ENCODE data around the gene PTPN11. TPM values are rescaled to one million over a fixed set of nuclear protein-coding genes. Genes with fewer than 3 reads are reported as not detected.

The PTPN11 gene
- total RNA-seq: 108 and 158 TPM in 2 replicates

DNA sequence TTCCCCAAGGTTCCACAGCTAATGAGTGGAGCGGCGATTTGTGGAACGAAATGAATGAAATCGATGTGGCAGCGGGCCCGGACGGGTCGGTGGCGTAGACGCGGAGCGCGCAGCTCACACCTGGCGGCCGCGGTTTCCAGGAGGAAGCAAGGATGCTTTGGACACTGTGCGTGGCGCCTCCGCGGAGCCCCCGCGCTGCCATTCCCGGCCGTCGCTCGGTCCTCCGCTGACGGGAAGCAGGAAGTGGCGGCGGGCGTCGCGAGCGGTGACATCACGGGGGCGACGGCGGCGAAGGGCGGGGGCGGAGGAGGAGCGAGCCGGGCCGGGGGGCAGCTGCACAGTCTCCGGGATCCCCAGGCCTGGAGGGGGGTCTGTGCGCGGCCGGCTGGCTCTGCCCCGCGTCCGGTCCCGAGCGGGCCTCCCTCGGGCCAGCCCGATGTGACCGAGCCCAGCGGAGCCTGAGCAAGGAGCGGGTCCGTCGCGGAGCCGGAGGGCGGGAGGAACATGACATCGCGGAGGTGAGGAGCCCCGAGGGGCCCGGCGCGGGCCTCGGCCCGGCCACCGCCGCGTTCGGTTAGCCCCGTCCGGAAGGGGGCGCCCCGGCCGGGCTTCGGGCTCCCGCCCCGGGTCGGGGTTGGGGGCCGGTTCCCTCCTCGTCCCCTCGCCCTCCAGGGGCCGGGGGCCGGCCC is at the start of gene PTPN11:
Gene PTPN11 (plus strand): TSS at position 340 of the 689 bp plus-strand sequence. CDS start 165 bp downstream, at position 505.
- TF ChIP-seq, protein P1, sequence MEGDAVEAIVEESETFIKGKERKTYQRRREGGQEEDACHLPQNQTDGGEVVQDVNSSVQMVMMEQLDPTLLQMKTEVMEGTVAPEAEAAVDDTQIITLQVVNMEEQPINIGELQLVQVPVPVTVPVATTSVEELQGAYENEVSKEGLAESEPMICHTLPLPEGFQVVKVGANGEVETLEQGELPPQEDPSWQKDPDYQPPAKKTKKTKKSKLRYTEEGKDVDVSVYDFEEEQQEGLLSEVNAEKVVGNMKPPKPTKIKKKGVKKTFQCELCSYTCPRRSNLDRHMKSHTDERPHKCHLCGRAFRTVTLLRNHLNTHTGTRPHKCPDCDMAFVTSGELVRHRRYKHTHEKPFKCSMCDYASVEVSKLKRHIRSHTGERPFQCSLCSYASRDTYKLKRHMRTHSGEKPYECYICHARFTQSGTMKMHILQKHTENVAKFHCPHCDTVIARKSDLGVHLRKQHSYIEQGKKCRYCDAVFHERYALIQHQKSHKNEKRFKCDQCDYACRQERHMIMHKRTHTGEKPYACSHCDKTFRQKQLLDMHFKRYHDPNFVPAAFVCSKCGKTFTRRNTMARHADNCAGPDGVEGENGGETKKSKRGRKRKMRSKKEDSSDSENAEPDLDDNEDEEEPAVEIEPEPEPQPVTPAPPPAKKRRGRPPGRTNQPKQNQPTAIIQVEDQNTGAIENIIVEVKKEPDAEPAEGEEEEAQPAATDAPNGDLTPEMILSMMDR (IDR thresholded peaks at IDR 0.05; ENCODE audit: insufficient read depth, low read depth, low read length): peak; percentile 46
- DNase-seq (ENCODE audit: low read depth): peak; percentile 86
- peak within 1 kb of the TSS; percentile 95 for H3K4me3 ChIP-seq (ENCODE audit: low read depth, low read length)

DNA sequence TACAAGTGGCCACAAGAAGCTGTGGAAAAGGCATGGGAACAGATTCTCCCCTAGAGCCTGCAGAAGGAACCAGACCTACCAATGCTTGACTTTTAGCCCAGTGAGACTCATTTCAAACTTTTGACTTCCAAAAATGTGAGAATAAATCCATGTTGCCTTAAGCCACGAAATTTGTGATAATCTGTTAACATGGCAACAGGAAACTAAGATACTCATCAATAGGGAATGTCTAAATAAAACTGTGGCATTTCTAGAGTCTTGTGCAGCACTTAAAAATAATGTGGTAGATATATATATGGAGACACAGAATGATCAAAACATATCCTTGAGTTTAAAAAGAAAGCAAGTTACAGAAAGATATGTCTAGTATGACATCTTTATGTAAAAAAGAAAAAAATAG is 48.5 kb upstream of the PTPN11 start:
- no peak overlapping the region for H3K4me3 ChIP-seq (ENCODE audit: low read depth, low read length)
- TF ChIP-seq, protein P1 (IDR thresholded peaks at IDR 0.05; ENCODE audit: insufficient read depth, low read depth, low read length): no peak
- no peak for DNase-seq (ENCODE audit: low read depth)

DNA sequence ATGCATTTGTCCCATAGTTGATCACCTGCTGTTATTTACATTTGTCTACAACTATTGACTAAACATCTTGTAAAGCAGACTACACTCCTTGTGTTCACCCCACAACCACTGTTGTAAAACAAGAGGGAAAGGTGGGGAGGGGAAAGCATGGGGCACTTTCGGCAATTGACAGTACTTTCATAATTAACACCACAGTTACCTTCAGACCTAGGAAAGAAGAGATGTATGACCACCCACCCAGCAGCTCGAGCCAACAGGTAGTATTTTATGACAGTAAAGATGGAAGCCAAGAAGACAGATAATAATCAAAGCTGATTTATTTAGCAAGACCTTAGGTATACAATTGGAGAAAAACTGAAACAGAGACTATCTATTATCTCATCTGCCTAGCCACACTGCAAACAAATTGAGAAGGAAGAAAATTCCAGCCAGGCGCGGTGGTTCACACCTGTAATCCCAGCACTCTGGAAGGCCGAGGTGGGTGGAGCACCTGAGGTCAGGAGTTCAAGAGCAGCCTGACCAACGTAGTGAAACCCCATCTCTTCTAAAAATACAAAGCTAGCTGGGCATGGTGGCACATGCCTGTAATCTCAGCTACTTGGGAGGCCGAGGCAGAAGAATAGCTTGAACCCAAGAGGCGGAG is 47.8 kb upstream of the PTPN11 start:
- TF ChIP-seq, protein P1 (IDR thresholded peaks at IDR 0.05; ENCODE audit: insufficient read depth, low read depth, low read length): no peak
- no peak overlapping the region for H3K4me3 ChIP-seq (ENCODE audit: low read depth, low read length)
- no peak for DNase-seq (ENCODE audit: low read depth)

DNA sequence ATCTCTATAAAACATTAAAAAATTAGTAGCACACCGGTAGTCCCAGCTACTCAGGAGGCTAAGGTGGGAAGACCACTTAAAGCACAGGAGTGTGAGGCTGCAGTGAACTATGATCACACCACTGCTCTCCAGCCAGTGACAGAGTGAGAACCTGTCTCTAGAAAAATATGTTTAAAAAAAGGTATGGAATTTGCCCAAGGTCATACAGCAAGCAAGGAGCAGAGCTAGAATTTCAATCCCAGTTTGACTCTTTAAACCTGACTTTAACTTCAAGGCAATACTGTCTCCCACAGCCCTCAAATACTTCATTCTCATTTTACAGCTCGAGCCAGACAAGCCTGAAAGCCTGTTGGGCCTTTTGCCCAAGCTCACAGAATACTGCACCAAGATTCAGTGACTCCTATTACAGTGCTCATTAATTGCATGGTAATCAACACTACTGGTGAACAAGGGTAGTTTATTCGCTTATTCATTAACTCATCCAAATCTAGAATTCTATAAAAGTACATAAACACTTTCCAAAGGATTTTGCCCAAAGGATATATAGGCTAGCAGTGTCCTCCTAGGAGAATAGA is 44.5 kb upstream of the PTPN11 start:
- no peak for DNase-seq (ENCODE audit: low read depth)
- H3K4me3 ChIP-seq (ENCODE audit: low read depth, low read length): no peak overlapping the region
- TF ChIP-seq, protein P1 (IDR thresholded peaks at IDR 0.05; ENCODE audit: insufficient read depth, low read depth, low read length): no peak

DNA sequence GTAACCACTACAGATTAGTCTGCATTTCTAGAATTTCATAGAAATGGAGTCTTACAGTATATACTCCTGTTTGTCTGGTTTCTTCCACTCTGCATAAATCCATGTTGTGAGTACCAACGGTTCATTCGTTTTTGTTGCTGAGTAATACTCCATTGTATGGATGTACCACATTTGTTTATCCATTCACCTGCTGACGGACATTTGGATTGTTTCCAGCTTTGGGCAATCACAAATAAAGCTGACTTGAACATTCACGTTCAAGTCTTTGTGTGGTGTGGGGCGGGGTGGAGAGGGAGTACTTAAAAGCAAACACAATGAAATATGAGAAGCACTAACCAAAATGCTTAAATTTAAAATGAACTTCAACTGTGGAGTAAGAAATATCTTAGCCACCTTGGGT is 43.6 kb upstream of the PTPN11 start:
- TF ChIP-seq, protein P1 (IDR thresholded peaks at IDR 0.05; ENCODE audit: insufficient read depth, low read depth, low read length): no peak
- no peak overlapping the region for H3K4me3 ChIP-seq (ENCODE audit: low read depth, low read length)
- DNase-seq (ENCODE audit: low read depth): no peak

DNA sequence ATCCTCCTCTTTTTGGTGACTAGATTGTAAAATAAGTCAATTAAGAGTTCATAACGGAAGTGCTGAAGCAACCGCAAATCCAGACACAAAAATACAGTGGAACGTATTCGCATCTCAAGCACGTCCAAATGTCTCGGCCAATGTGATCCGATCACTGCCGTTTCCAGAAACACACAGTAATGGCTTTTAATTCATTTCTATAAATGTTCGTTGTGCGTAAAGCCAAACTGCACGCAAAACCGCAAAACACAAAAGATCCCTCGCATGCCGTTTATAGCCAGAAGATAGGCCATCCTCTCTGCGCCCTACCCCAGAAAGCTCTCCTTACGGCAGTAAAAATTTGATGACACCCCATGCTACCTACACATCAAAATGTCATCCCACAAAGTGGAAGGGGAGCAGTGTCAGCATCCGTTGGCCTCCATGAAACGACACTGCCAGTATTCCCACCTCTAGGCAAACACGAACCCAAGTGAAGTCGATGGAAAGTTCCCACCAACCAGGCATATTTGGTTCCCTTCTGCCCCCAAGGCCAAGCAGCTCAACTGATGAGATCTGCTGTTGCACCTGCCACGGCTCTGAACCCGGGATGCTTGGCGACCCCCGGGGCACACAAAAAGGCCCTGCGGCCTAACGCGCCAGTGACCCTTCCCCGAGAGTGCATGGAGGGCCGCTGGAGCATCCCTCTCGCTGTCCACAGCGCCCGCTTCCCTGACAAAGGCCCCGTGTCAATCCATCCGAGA is 37.9 kb upstream of the PTPN11 start:
- TF ChIP-seq, protein P1 (IDR thresholded peaks at IDR 0.05; ENCODE audit: insufficient read depth, low read depth, low read length): no peak
- peak overlapping the region; percentile 79 for H3K4me3 ChIP-seq (ENCODE audit: low read depth, low read length)
- DNase-seq (ENCODE audit: low read depth): no peak

All from fibroblast of villous mesenchyme (primary cell).